Activated CD8-positive, alpha-beta memory T cell treated with anti-CD3 and anti-CD28 coated beads for 36 hours (primary cell): Measurements from ENCODE around the gene NOTCH1. TPM values are rescaled to one million over a fixed set of nuclear protein-coding genes. Genes with fewer than 3 reads are reported as not detected.

ENCODE experiments used
- CTCF ChIA-PET: fragments of 350-600 bp; sonication (Branson Sonifier 250); formaldehyde crosslinking; loops from one replicate; lab custom pipeline; 2021; ENCODE audit warnings: antibody characterized with exemption; lab: Charles Lee
- POLR2A ChIA-PET: fragments of 350-600 bp; sonication (Branson Sonifier 250); formaldehyde crosslinking; loops from one replicate; lab custom pipeline; 2021; ENCODE audit warnings: antibody characterized with exemption; lab: Charles Lee
- total RNA-seq, 2 experiments: library from RNA; stranded (reverse); gene quantifications; one replicate each; pipeline ENCODE4 v1.2.3, GENCODE V29; 2021

NOTCH1 gene
- total RNA-seq, 2 experiments from 2014 or later: 69.5 to 71.4 TPM

GRCh38 chr9:136448655-136449054 is 97.2 kb downstream of the NOTCH1 start:
- POLR2A ChIA-PET: no interaction called here
- CTCF ChIA-PET: no interaction called here

- CTCF ChIA-PET: no interaction called here
- POLR2A ChIA-PET: no interaction called here
Measured at GRCh38 chr9:136447173-136447778, 98.6 kb downstream of the NOTCH1 start.

GRCh38 chr9:136445799-136446198 is 100.0 kb downstream of the NOTCH1 start:
- CTCF ChIA-PET: interaction anchor here (0.6 kb wide), 1 partner anchor 43 kb away, joined by 3 read pairs; no protein-coding TSS in a partner anchor
- POLR2A ChIA-PET: interaction anchor here (0.7 kb wide), 1 partner anchor 625 kb away, joined by 3 read pairs; the partner anchor contains the start of gene SAPCD2

Other genes with a start within 250 kb of the NOTCH1 start
- gene CCDC187, start 242.0 kb downstream of the NOTCH1 start, total RNA-seq: not detected
- gene GPSM1, start 218.5 kb downstream of the NOTCH1 start, total RNA-seq: 1 to 10 TPM; 7.5 to 8.6 TPM
- gene DNLZ, start 182.3 kb downstream of the NOTCH1 start, total RNA-seq: 10 to 100 TPM; 29.6 to 31.8 TPM
- 1 to 10 TPM; 1.8 to 2.7 TPM for gene CARD9, start 172.4 kb downstream of the NOTCH1 start, total RNA-seq
- gene SNAPC4, start 145.9 kb downstream of the NOTCH1 start, total RNA-seq: 10 to 100 TPM; 23.4 to 24.5 TPM
- gene ENTR1, start 135.4 kb downstream of the NOTCH1 start, total RNA-seq: 10 to 100 TPM; 55.7 to 55.8 TPM
- gene PMPCA, start 135.4 kb downstream of the NOTCH1 start, total RNA-seq: 100 to 1,000 TPM; 117 to 120 TPM
- gene INPP5E, start 106.2 kb downstream of the NOTCH1 start, total RNA-seq: 10 to 100 TPM; 15.9 to 16.5 TPM
- 10 to 100 TPM; 78.7 to 80.9 TPM for gene SEC16A, start 63.0 kb downstream of the NOTCH1 start, total RNA-seq
- under 1 TPM; 0.69 to 0.70 TPM for gene EGFL7, start 116.9 kb upstream of the NOTCH1 start, total RNA-seq
- gene AGPAT2, start 141.4 kb upstream of the NOTCH1 start, total RNA-seq: 10 to 100 TPM; 16.2 to 18.5 TPM
- not detected for gene DIPK1B, start 166.5 kb upstream of the NOTCH1 start, total RNA-seq
- 1 to 10 TPM; 1.1 to 1.6 TPM for gene LCN10, start 196.9 kb upstream of the NOTCH1 start, total RNA-seq
- not detected for gene LCN6, start 202.5 kb upstream of the NOTCH1 start, total RNA-seq
- not detected for gene LCN8, start 212.2 kb upstream of the NOTCH1 start, total RNA-seq
- gene LCN15, start 218.5 kb upstream of the NOTCH1 start, total RNA-seq: not detected
- 10 to 100 TPM; 48.4 to 53.3 TPM for gene TMEM141, start 245.3 kb upstream of the NOTCH1 start, total RNA-seq